Choroid plexus epithelial cell (primary cell): Measurements from ENCODE around the gene ZNF804B.
"Not testable (repeated sequence)": the region's sequence is repeated elsewhere in the genome, so short reads cannot be mapped to it uniquely, and the experiment has no call there.

Source experiments
- DNase-seq: peaks from one replicate; pipeline ENCODE4 v3.0.0-alpha.2; 2010; ENCODE audit warnings: low read depth
- H3K4me3 ChIP-seq: 2 replicates; pipeline ENCODE4 v1.5.1; 2011; ENCODE audit warnings: low read depth, mild to moderate bottlenecking, control low read depth, low read length, moderate library complexity
- CTCF ChIP-seq: conservative IDR thresholded peaks from 2 replicates; pipeline ENCODE4 v1.5.1; 2011; ENCODE audit warnings: low read depth, mild to moderate bottlenecking, control low read depth, inconsistent platforms, low read length, moderate library complexity

Gene ZNF804B

GRCh38 chr7:89182116-89182515, 422.6 kb downstream of the ZNF804B start:
- no peak overlapping the region for H3K4me3 ChIP-seq
- no peak for DNase-seq
- TF ChIP-seq CTCF, result no peak

GRCh38 chr7:89183712-89184111, 424.2 kb downstream of the ZNF804B start:
- no peak for DNase-seq
- no peak overlapping the region for H3K4me3 ChIP-seq
- TF ChIP-seq CTCF, result no peak

- H3K4me3 ChIP-seq, result no peak overlapping the region
- TF ChIP-seq CTCF, result no peak
- DNase-seq, result no peak
Observed at GRCh38 chr7:89200758-89201157, 441.3 kb downstream of the ZNF804B start.

GRCh38 chr7:89223900-89224395, 464.4 kb downstream of the ZNF804B start:
- no peak for DNase-seq
- no peak for TF ChIP-seq CTCF
- no peak overlapping the region for H3K4me3 ChIP-seq

- not testable (repeated sequence) for H3K4me3 ChIP-seq, DNase-seq
Observed at GRCh38 chr7:89228688-89229171, 469.2 kb downstream of the ZNF804B start.

- TF ChIP-seq CTCF, result no peak
- peak; percentile 5 for DNase-seq
- H3K4me3 ChIP-seq, result no peak overlapping the region
Observed at GRCh38 chr7:89238156-89238555, 478.7 kb downstream of the ZNF804B start.

- TF ChIP-seq CTCF, result no peak
- no peak for DNase-seq
Observed at GRCh38 chr7:89246196-89246595, 486.7 kb downstream of the ZNF804B start.

GRCh38 chr7:89247207-89247606, 487.7 kb downstream of the ZNF804B start:
- no peak overlapping the region for H3K4me3 ChIP-seq
- TF ChIP-seq CTCF, result no peak
- DNase-seq, result no peak

More at GRCh38 chr7:89246196-89246595, 486.7 kb downstream of the ZNF804B start:
- no peak overlapping the region for H3K4me3 ChIP-seq
